ENCODE results near the gene PRSS57. TPM values are rescaled to one million over a fixed set of nuclear protein-coding genes. Genes with fewer than 3 reads are reported as not detected.
"Not testable (repeated sequence)": the region's sequence is repeated elsewhere in the genome, so short reads cannot be mapped to it uniquely, and the experiment has no call there.

The PRSS57 gene
- total and polyA plus RNA-seq, 2 donors (not counting 1 experiment from before 2014, with no cell fraction given) = not detected

- Mint-ChIP-seq H3K4me3 (no peak overlapping the region), H3K4me1 (no peaks in the 10 kb centered on the region), H3K27me3 (peaks cover under 1% of the 10 kb centered on the region), H3K9me3 (ENCODE audit: insufficient read depth) (no peaks in the 10 kb centered on the region), H3K27ac (no peak overlapping the region)
- no peak overlapping the region for H3K4me2 ChIP-seq (replicated peaks; ENCODE audit: low read depth, low read length, poor library complexity, severe bottlenecking)
- WGBS (ENCODE audit: insufficient coverage) = 97% methylated on average over 16 of the region's 24 CpGs
- no peaks in the 10 kb centered on the region for H3K4me1 ChIP-seq (ENCODE audit: control insufficient read depth in 2 of 2, insufficient read depth in 2 of 2, low read length in 2 of 2)
- H3K27me3 ChIP-seq (replicated peaks in 1 of 4; ENCODE audit: control extremely low read depth in 1 of 4, control insufficient read depth in 3 of 4, insufficient read depth in 4 of 4, low read length in 3 of 4) = no peaks in the 10 kb centered on the region
- no peaks in the 10 kb centered on the region for H3K79me2 ChIP-seq (ENCODE audit: control insufficient read depth, insufficient read depth, low read length)
- ATAC-seq (ENCODE audit: low read depth) (peak; percentile 9), DNase-seq (no peak)
- H3K36me3 ChIP-seq (replicated peaks in 1 of 2; ENCODE audit: control extremely low read depth in 1 of 2, control insufficient read depth in 1 of 2, extremely low read depth in 1 of 2, insufficient read depth in 2 of 2, low read length in 1 of 2) = no peaks in the 10 kb centered on the region
- no peak overlapping the region for H3K27ac ChIP-seq (ENCODE audit: low read length in 2 of 2)
- CTCF ChIA-PET = interaction anchor here (1.3 kb wide), 1 partner anchor 8 kb away, joined by 5 read pairs; no protein-coding TSS in a partner anchor
- no peak for TF ChIP-seq EZH2 (IDR thresholded peaks at IDR 0.05; ENCODE audit: borderline replicate concordance, insufficient read depth, low read depth, low read length, poor library complexity, severe bottlenecking)
- TF ChIP-seq, protein P1, sequence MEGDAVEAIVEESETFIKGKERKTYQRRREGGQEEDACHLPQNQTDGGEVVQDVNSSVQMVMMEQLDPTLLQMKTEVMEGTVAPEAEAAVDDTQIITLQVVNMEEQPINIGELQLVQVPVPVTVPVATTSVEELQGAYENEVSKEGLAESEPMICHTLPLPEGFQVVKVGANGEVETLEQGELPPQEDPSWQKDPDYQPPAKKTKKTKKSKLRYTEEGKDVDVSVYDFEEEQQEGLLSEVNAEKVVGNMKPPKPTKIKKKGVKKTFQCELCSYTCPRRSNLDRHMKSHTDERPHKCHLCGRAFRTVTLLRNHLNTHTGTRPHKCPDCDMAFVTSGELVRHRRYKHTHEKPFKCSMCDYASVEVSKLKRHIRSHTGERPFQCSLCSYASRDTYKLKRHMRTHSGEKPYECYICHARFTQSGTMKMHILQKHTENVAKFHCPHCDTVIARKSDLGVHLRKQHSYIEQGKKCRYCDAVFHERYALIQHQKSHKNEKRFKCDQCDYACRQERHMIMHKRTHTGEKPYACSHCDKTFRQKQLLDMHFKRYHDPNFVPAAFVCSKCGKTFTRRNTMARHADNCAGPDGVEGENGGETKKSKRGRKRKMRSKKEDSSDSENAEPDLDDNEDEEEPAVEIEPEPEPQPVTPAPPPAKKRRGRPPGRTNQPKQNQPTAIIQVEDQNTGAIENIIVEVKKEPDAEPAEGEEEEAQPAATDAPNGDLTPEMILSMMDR (IDR thresholded peaks at IDR 0.05) = no peak
- POLR2A ChIA-PET = no interaction called here
- H3K9me3 ChIP-seq (ENCODE audit: control extremely low read depth in 1 of 3, control insufficient read depth in 2 of 3, insufficient read depth in 1 of 3, low read length in 2 of 3) = peaks cover 0 to 55% (median 4%) of the 10 kb centered on the region in 3 donors
- intact Hi-C loops (cut with micrococcal nuclease) = no loop called here
- no peaks in the 10 kb centered on the region for H4K20me1 ChIP-seq (ENCODE audit: control insufficient read depth, insufficient read depth, low read length, poor library complexity, severe bottlenecking)
- no peak overlapping the region for H3K4me3 ChIP-seq (ENCODE audit: control extremely low read depth in 1 of 5, extremely low read depth in 1 of 5, insufficient read depth in 1 of 5, low read depth in 2 of 5, low read length in 4 of 5)
- no peak overlapping the region for H3K9ac ChIP-seq (ENCODE audit: low read length)
- no peak overlapping the region for H2AFZ ChIP-seq (ENCODE audit: insufficient read depth, low read depth, low read length, poor library complexity, severe bottlenecking)
Observed at GRCh38 chr19:742540-743075, 47.4 kb upstream of the PRSS57 start.

DNA sequence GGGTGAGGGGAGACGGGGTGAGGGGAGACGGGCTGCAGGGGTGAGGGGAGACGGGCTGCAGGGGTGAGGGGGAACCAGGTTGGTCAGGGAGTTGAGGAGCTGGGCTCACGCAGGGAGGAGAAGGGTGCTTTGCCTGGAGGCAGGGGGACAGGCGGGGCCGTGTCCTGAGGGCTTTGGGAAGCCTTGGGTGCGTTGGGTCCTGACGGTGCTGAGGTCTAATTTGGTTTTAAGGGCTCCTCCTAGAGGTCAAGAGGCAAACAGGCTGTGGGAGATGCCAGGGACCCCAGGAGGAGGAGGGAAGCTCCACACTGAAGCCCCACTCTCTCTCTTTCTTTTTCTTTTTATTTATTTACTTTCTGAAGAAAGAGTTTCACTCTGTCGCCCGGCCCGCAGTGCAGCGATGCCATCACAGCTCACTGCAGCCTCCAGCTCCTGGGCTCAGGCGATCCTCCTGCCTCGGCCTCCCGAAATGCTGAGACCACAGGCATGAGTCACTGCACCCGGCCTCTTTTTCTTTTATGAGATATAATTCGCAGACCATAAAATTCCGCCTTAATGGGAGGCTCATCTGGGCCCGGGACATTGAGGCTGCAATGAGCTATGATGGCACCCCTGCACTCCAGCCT, 46.4 kb upstream of the PRSS57 start:
- no peaks in the 10 kb centered on the region for H3K36me3 ChIP-seq (replicated peaks in 1 of 2; ENCODE audit: control extremely low read depth in 1 of 2, control insufficient read depth in 1 of 2, extremely low read depth in 1 of 2, insufficient read depth in 2 of 2, low read length in 1 of 2)
- no peak overlapping the region for H3K27ac ChIP-seq (ENCODE audit: low read length in 2 of 2)
- no peak overlapping the region for H3K4me3 Mint-ChIP-seq
- no peak for TF ChIP-seq EZH2 (IDR thresholded peaks at IDR 0.05; ENCODE audit: borderline replicate concordance, insufficient read depth, low read depth, low read length, poor library complexity, severe bottlenecking)
- DNase-seq = no peak
- CTCF ChIA-PET = interaction anchor here (1.0 kb wide), 1 partner anchor 157 kb away, joined by 3 read pairs; no protein-coding TSS in a partner anchor
- H3K9ac ChIP-seq (ENCODE audit: low read length) = no peak overlapping the region
- no peaks in the 10 kb centered on the region for H3K4me1 Mint-ChIP-seq
- H3K4me1 ChIP-seq (ENCODE audit: control insufficient read depth in 2 of 2, insufficient read depth in 2 of 2, low read length in 2 of 2) = no peaks in the 10 kb centered on the region
- intact Hi-C loops (cut with micrococcal nuclease) = no loop called here
- H4K20me1 ChIP-seq (ENCODE audit: control insufficient read depth, insufficient read depth, low read length, poor library complexity, severe bottlenecking) = no peaks in the 10 kb centered on the region
- H3K4me2 ChIP-seq (replicated peaks; ENCODE audit: low read depth, low read length, poor library complexity, severe bottlenecking) = no peak overlapping the region
- H3K79me2 ChIP-seq (ENCODE audit: control insufficient read depth, insufficient read depth, low read length) = no peaks in the 10 kb centered on the region
- H3K27me3 Mint-ChIP-seq = peaks cover 5% of the 10 kb centered on the region
- 83% methylated on average over 14 of the region's 19 CpGs for WGBS (ENCODE audit: insufficient coverage)
- peak; percentile 18 for ATAC-seq (ENCODE audit: low read depth)
- H2AFZ ChIP-seq (ENCODE audit: insufficient read depth, low read depth, low read length, poor library complexity, severe bottlenecking) = no peak overlapping the region
- H3K27me3 ChIP-seq (replicated peaks in 1 of 4; ENCODE audit: control extremely low read depth in 1 of 4, control insufficient read depth in 3 of 4, insufficient read depth in 4 of 4, low read length in 3 of 4) = no peaks in the 10 kb centered on the region
- no peak overlapping the region for H3K4me3 ChIP-seq (ENCODE audit: control extremely low read depth in 1 of 5, extremely low read depth in 1 of 5, insufficient read depth in 1 of 5, low read depth in 2 of 5, low read length in 4 of 5)
- POLR2A ChIA-PET = no interaction called here
- no peak overlapping the region for H3K27ac Mint-ChIP-seq
- H3K9me3 Mint-ChIP-seq (ENCODE audit: insufficient read depth) = no peaks in the 10 kb centered on the region
- H3K9me3 ChIP-seq (ENCODE audit: control extremely low read depth in 1 of 3, control insufficient read depth in 2 of 3, insufficient read depth in 1 of 3, low read length in 2 of 3) = peaks cover 0 to 46% (median 0%) of the 10 kb centered on the region in 3 donors

- H3K4me2 ChIP-seq (replicated peaks; ENCODE audit: low read depth, low read length, poor library complexity, severe bottlenecking); H4K20me1 ChIP-seq (ENCODE audit: control insufficient read depth, insufficient read depth, low read length, poor library complexity, severe bottlenecking): not testable (repeated sequence)
- WGBS (ENCODE audit: insufficient coverage) = 93% methylated on average over 6 of the region's 16 CpGs
Observed at GRCh38 chr19:740816-741505, 45.7 kb upstream of the PRSS57 start.

More at GRCh38 chr19:740816-741505, 45.7 kb upstream of the PRSS57 start:
- H3K4me3 ChIP-seq (ENCODE audit: control extremely low read depth in 1 of 5, extremely low read depth in 1 of 5, insufficient read depth in 1 of 5, low read depth in 2 of 5, low read length in 4 of 5); H3K36me3 ChIP-seq (replicated peaks in 1 of 2; ENCODE audit: control extremely low read depth in 1 of 2, control insufficient read depth in 1 of 2, extremely low read depth in 1 of 2, insufficient read depth in 2 of 2, low read length in 1 of 2); H3K79me2 ChIP-seq (ENCODE audit: control insufficient read depth, insufficient read depth, low read length); H3K4me1 Mint-ChIP-seq; H3K4me1 ChIP-seq (ENCODE audit: control insufficient read depth in 2 of 2, insufficient read depth in 2 of 2, low read length in 2 of 2); POLR2A ChIA-PET; H3K27me3 ChIP-seq (replicated peaks in 1 of 4; ENCODE audit: control extremely low read depth in 1 of 4, control insufficient read depth in 3 of 4, insufficient read depth in 4 of 4, low read length in 3 of 4); intact Hi-C loops (cut with micrococcal nuclease); H3K27ac Mint-ChIP-seq; H2AFZ ChIP-seq (ENCODE audit: insufficient read depth, low read depth, low read length, poor library complexity, severe bottlenecking); H3K9ac ChIP-seq (ENCODE audit: low read length); H3K9me3 Mint-ChIP-seq (ENCODE audit: insufficient read depth); H3K27me3 Mint-ChIP-seq; H3K27ac ChIP-seq (ENCODE audit: low read length in 2 of 2); DNase-seq; H3K4me3 Mint-ChIP-seq: not testable (repeated sequence)
- ATAC-seq (ENCODE audit: low read depth) = peak; percentile 13
- peaks cover 0 to 40% (median 0%) of the 10 kb centered on the region in 3 donors for H3K9me3 ChIP-seq (ENCODE audit: control extremely low read depth in 1 of 3, control insufficient read depth in 2 of 3, insufficient read depth in 1 of 3, low read length in 2 of 3)
- CTCF ChIA-PET = interaction anchor here (1.0 kb wide), 1 partner anchor 157 kb away, joined by 3 read pairs; no protein-coding TSS in a partner anchor

All from B cell (primary cell).